SK-N-MC (cell line): Measurements from ENCODE around the gene HDAC6.

Source experiments
- EZH2 ChIP-seq: fragments of 200-600 bp; sonication (generic); IDR thresholded peaks from one replicate; pipeline ENCODE4 v1.6.1; 2017; ENCODE audit warnings: antibody characterized with exemption
- FOXP2 ChIP-seq: optimal IDR thresholded peaks from 2 replicates; pipeline ENCODE3; 2011; ENCODE audit warnings: mild to moderate bottlenecking, moderate library complexity; ENCODE audit not compliant: insufficient read depth; ENCODE audit errors: extremely low read length, control extremely low read depth
- POLR2AphosphoS5 ChIP-seq: IDR thresholded peaks from 2 replicates; pipeline ENCODE4 v1.6.1; 2012; ENCODE audit warnings: mild to moderate bottlenecking, low read depth, low read length, borderline replicate concordance

GRCh38 chrX:48829016-48829735 lies 27.3 kb downstream of the HDAC6 start:
- TF ChIP-seq EZH2 (no peak), POLR2AphosphoS5 (no peak), FOXP2 (no peak)
